H1 (cell line): ENCODE data around the gene TGM6.

Experiments used
- ATF2 ChIP-seq: IDR thresholded peaks from 2 replicates; pipeline ENCODE4 v1.6.1; 2012; ENCODE audit warnings: low read length, inconsistent platforms
- CTCF ChIP-seq, 3 experiments: IDR thresholded peaks; 1 replicate in 2 of 3; 2 replicates in 1 of 3; pipeline versions ENCODE4 v1.5.1 to v1.6.1; 2011; ENCODE audit warnings: low read length in 3 of 3, mild to moderate bottlenecking in 3 of 3, inconsistent platforms in 2 of 3, low read depth in 1 of 3, moderate library complexity in 1 of 3; ENCODE audit not compliant: insufficient read depth in 1 of 3; ENCODE audit errors: control extremely low read depth in 1 of 3
- EP300 ChIP-seq, 2 experiments: IDR thresholded peaks; 1 replicate in 1 of 2; 2 replicates in 1 of 2; pipeline ENCODE4 v1.6.1; 2011 to 2012; ENCODE audit warnings: low read depth in 2 of 2, low read length in 2 of 2, mild to moderate bottlenecking in 2 of 2, borderline replicate concordance in 1 of 2, inconsistent platforms in 1 of 2, moderate library complexity in 1 of 2
- EZH2 ChIP-seq: fragments of 200-600 bp; sonication (generic); IDR thresholded peaks from 2 replicates; pipeline ENCODE4 v1.7.1; 2012; ENCODE audit warnings: low read depth, mild to moderate bottlenecking, moderate library complexity, low read length, inconsistent platforms; ENCODE audit not compliant: severe bottlenecking
- NRF1 ChIP-seq: IDR thresholded peaks from 2 replicates; pipeline ENCODE4 v1.6.1; 2011; ENCODE audit warnings: mild to moderate bottlenecking, low read depth, low read length, improper control_type of control experiment
- SAP30 ChIP-seq: fragments of 300-600 bp; sonication (generic); IDR thresholded peaks from 2 replicates; pipeline ENCODE4 v1.7.1; 2012; ENCODE audit warnings: low read length, moderate library complexity, mild to moderate bottlenecking, inconsistent platforms; ENCODE audit not compliant: insufficient read depth, insufficient replicate concordance
- TAF1 ChIP-seq: IDR thresholded peaks from 2 replicates; pipeline ENCODE4 v1.6.1; 2011; ENCODE audit warnings: mild to moderate bottlenecking, low read depth, low read length

GRCh38 chr20:2430538-2430937 lies 49.8 kb downstream of the TGM6 start:
- TF ChIP-seq EZH2 (no peak), CTCF (IDR thresholded peaks at IDR 0.05; ENCODE audit: control extremely low read depth in 1 of 3, insufficient read depth in 1 of 3, low read depth in 1 of 3, low read length in 3 of 3) (no peak), SAP30 (no peak), ATF2 (no peak), NRF1 (no peak), EP300 (IDR thresholded peaks at IDR 0.05; ENCODE audit: borderline replicate concordance in 1 of 2, low read depth in 2 of 2, low read length in 2 of 2) (no peak), TAF1 (no peak)
